Measurements from ENCODE around the gene KCNC3. TPM values are rescaled to one million over a fixed set of nuclear protein-coding genes. Genes with fewer than 3 reads are reported as not detected.
"Not testable (repeated sequence)": the region's sequence is repeated elsewhere in the genome, so short reads cannot be mapped to it uniquely, and the experiment has no call there.

The KCNC3 gene
- total and polyA plus RNA-seq, 12 donors, result 0.17 to 7.3 (median 1.4) TPM

- TF ChIP-seq CTCF (IDR thresholded peaks at IDR 0.05) (no peak), POLR2A (IDR thresholded peaks at IDR 0.05) (no peak)
- no peaks in the 10 kb centered on the region for H3K4me1 ChIP-seq (replicated peaks in 1 of 2)
- intact Hi-C loops (cut with DNase I), result loop anchor here in 1 of 2 donors (10.0 kb wide), 1 partner anchor 435 kb away; no protein-coding TSS in a partner anchor
- no peak for DNase-seq
- no peaks in the 10 kb centered on the region for H3K36me3 ChIP-seq (replicated peaks in 1 of 2)
- no peaks in the 10 kb centered on the region for H3K27me3 ChIP-seq
- WGBS, 4 donors, result 65 to 77% (median 75%) methylated on average over 19 to 22 of the region's 22 CpGs
- H3K27ac ChIP-seq, result peak overlapping the region in 1 of 5 donors; percentile 47
- H3K9me3 ChIP-seq (replicated peaks in 1 of 3), result no peaks in the 10 kb centered on the region
- no peak overlapping the region for H3K4me3 ChIP-seq
Measured at GRCh38 chr19:50349277-50350057, 20.3 kb upstream of the KCNC3 start.

GRCh38 chr19:50347089-50347581 is 18.0 kb upstream of the KCNC3 start:
- intact Hi-C loops (cut with DNase I); H3K36me3 ChIP-seq (replicated peaks in 1 of 2); H3K4me1 ChIP-seq (replicated peaks in 1 of 2); H3K4me3 ChIP-seq; H3K9me3 ChIP-seq (replicated peaks in 1 of 3); H3K27ac ChIP-seq; H3K27me3 ChIP-seq; DNase-seq: not testable (repeated sequence)
- WGBS, 4 donors, result 67 to 71% (median 69%) methylated on average over 8 of the region's 8 CpGs

DNA sequence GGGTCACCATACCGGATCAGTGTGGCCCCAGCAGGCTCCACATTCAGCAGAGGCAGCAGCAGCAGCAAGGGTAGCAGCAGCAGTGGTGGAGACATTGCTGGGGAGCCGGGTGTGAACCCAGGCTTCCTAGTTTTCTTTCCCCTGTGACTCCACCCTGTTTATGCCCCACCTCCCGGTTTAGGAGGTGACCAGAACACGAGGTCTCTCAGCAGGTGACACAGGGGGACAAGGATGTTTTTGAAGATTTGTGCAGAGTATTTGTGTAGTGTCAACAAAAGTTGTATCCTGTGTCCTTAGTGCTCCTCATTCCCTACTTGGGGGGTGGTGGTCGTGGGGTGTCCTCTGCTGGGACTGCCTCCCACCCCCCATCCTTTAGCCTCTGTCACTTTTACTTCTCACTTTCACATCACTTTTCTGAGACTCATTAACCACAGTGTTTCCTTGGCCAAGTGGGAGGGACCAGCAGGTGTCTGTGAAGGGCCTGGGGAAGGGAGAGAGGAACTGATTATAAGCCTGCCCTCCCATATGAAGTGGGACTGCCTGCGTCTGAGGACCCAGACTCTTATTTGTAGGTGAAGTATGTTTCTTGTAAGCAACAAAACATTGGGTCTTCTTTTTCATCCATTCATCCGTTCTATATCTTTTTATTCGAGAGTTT is 15.6 kb upstream of the KCNC3 start:
- Histone ChIP-seq H3K4me1 (replicated peaks in 1 of 2) (no peaks in the 10 kb centered on the region), H3K9me3 (replicated peaks in 1 of 3) (no peaks in the 10 kb centered on the region), H3K27me3 (no peaks in the 10 kb centered on the region), H3K4me3 (no peak overlapping the region), H3K27ac (no peak overlapping the region), H3K36me3 (replicated peaks in 1 of 2) (no peaks in the 10 kb centered on the region)
- 65 to 74% (median 67%) methylated on average over 8 of the region's 8 CpGs for WGBS, 4 donors
- intact Hi-C loops (cut with DNase I), result no loop called here
- TF ChIP-seq POLR2A (IDR thresholded peaks at IDR 0.05) (no peak), CTCF (IDR thresholded peaks at IDR 0.05) (no peak)
- no peak for DNase-seq

DNA sequence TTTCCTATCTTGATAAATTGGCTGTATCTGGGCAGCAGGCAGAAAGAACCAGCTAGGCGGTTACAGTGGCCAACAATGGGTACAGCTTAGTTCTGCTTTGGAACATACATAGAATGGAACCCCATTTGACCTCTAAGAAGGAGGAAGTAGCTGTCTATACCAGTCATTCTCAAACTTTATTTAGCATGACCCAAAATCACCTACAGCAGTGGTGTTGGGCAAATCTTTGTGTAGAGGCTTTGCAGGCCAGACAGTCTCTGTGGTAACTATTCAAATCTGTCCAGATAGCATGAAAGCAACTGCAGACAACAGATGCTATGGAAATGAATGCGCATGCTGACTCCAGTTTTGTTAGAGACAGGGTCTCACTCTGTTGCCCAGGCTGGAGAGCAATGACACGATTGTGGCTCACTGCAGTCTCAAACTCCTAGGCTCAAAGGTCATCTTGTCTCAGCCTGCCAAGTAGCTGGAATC is 12.0 kb upstream of the KCNC3 start:
- WGBS, 4 donors, result 79 to 87% (median 85%) methylated on average over 3 of the region's 3 CpGs
- TF ChIP-seq CTCF (IDR thresholded peaks at IDR 0.05) (no peak), POLR2A (IDR thresholded peaks at IDR 0.05) (no peak)
- DNase-seq, result no peak
- Histone ChIP-seq H3K27ac (no peak overlapping the region), H3K27me3 (no peaks in the 10 kb centered on the region), H3K4me1 (replicated peaks in 1 of 2) (no peaks in the 10 kb centered on the region), H3K36me3 (replicated peaks in 1 of 2) (no peaks in the 10 kb centered on the region), H3K9me3 (replicated peaks in 1 of 3) (no peaks in the 10 kb centered on the region), H3K4me3 (no peak overlapping the region)
- intact Hi-C loops (cut with DNase I), result no loop called here

Measured in adrenal gland (tissue), 12 donors.